Neuron (in vitro differentiated cells): ENCODE results near the gene ALDOB.
"Not testable (repeated sequence)": the region's sequence is repeated elsewhere in the genome, so short reads cannot be mapped to it uniquely, and the experiment has no call there.

Experiments used
- H2AFZ ChIP-seq: one replicate; pipeline ENCODE4 v1.6.1; 2013; ENCODE audit warnings: low read depth, mild to moderate bottlenecking, inconsistent platforms, low read length, moderate library complexity
- H3K27me3 ChIP-seq: one replicate; pipeline ENCODE4 v1.6.1; 2013; ENCODE audit warnings: low read length; ENCODE audit not compliant: insufficient read depth
- H3K36me3 ChIP-seq: one replicate; pipeline ENCODE4 v1.6.1; 2013; ENCODE audit warnings: low read length; ENCODE audit not compliant: insufficient read depth
- H3K4me1 ChIP-seq: one replicate; pipeline ENCODE4 v1.6.1; 2013; ENCODE audit warnings: low read length; ENCODE audit not compliant: insufficient read depth
- H3K4me3 ChIP-seq: 2 replicates; pipeline ENCODE4 v1.5.1; 2013; ENCODE audit warnings: mild to moderate bottlenecking, low read length, moderate library complexity
- H3K9me3 ChIP-seq: one replicate; pipeline ENCODE4 v1.6.1; 2013; ENCODE audit warnings: low read length

ALDOB gene

GRCh38 chr9:101384873-101385536, 50.6 kb downstream of the ALDOB start, which contains the start of gene BAAT:
BAAT (minus strand) TSS chr9:101385006; CDS start chr9:101371404, 13,602 bp downstream.
- not testable (repeated sequence) for H3K4me3 ChIP-seq, H3K9me3 ChIP-seq, H3K27me3 ChIP-seq, H2AFZ ChIP-seq, H3K4me1 ChIP-seq
- peaks cover 16% of the 10 kb centered on the region for H3K36me3 ChIP-seq

GRCh38 chr9:101383361-101383760, 52.2 kb downstream of the ALDOB start:
- H3K27me3 ChIP-seq: no peaks in the 10 kb centered on the region

GRCh38 chr9:101381833-101382342, 53.7 kb downstream of the ALDOB start:
- no peaks in the 10 kb centered on the region for H3K36me3 ChIP-seq
- no peaks in the 10 kb centered on the region for H3K9me3 ChIP-seq
- H2AFZ ChIP-seq: no peak overlapping the region
- H3K27me3 ChIP-seq: no peaks in the 10 kb centered on the region
- no peak overlapping the region for H3K4me3 ChIP-seq
- peaks cover 6% of the 10 kb centered on the region for H3K4me1 ChIP-seq

More at GRCh38 chr9:101383361-101383760, 52.2 kb downstream of the ALDOB start:
- no peak overlapping the region for H2AFZ ChIP-seq
- H3K4me1 ChIP-seq: peaks cover 6% of the 10 kb centered on the region
- H3K36me3 ChIP-seq: peaks cover 3% of the 10 kb centered on the region
- no peak overlapping the region for H3K4me3 ChIP-seq
- H3K9me3 ChIP-seq: no peaks in the 10 kb centered on the region

- H3K4me1 ChIP-seq: peaks cover 10% of the 10 kb centered on the region
- no peaks in the 10 kb centered on the region for H3K9me3 ChIP-seq
- H3K4me3 ChIP-seq: no peak overlapping the region
- no peak overlapping the region for H2AFZ ChIP-seq
- H3K27me3 ChIP-seq: no peaks in the 10 kb centered on the region
- H3K36me3 ChIP-seq: no peaks in the 10 kb centered on the region
Observed at GRCh38 chr9:101381118-101381517, 54.5 kb downstream of the ALDOB start.

- no peak overlapping the region for H2AFZ ChIP-seq
- H3K4me1 ChIP-seq: peaks cover 10% of the 10 kb centered on the region
- no peaks in the 10 kb centered on the region for H3K36me3 ChIP-seq
- no peaks in the 10 kb centered on the region for H3K27me3 ChIP-seq
- H3K4me3 ChIP-seq: no peak overlapping the region
- no peaks in the 10 kb centered on the region for H3K9me3 ChIP-seq
Observed at GRCh38 chr9:101380295-101380694, 55.3 kb downstream of the ALDOB start.

- no peak overlapping the region for H2AFZ ChIP-seq
- H3K27me3 ChIP-seq: no peaks in the 10 kb centered on the region
- H3K36me3 ChIP-seq: no peaks in the 10 kb centered on the region
- H3K4me3 ChIP-seq: no peak overlapping the region
- H3K9me3 ChIP-seq: no peaks in the 10 kb centered on the region
- H3K4me1 ChIP-seq: peaks cover 5% of the 10 kb centered on the region
Observed at GRCh38 chr9:101376111-101376848, 59.3 kb downstream of the ALDOB start.

- H3K9me3 ChIP-seq: no peaks in the 10 kb centered on the region
- no peaks in the 10 kb centered on the region for H3K36me3 ChIP-seq
- H3K4me3 ChIP-seq: no peak overlapping the region
- peaks cover 5% of the 10 kb centered on the region for H3K4me1 ChIP-seq
- no peaks in the 10 kb centered on the region for H3K27me3 ChIP-seq
- H2AFZ ChIP-seq: no peak overlapping the region
Observed at GRCh38 chr9:101375546-101375945, 60.0 kb downstream of the ALDOB start.

- H3K4me3 ChIP-seq: no peak overlapping the region
- H2AFZ ChIP-seq: no peak overlapping the region
- no peaks in the 10 kb centered on the region for H3K9me3 ChIP-seq
- no peaks in the 10 kb centered on the region for H3K27me3 ChIP-seq
- H3K4me1 ChIP-seq: peaks cover 7% of the 10 kb centered on the region
- H3K36me3 ChIP-seq: no peaks in the 10 kb centered on the region
Observed at GRCh38 chr9:101372327-101373118, 63.1 kb downstream of the ALDOB start.

GRCh38 chr9:101371813-101372212, 63.8 kb downstream of the ALDOB start:
- no peaks in the 10 kb centered on the region for H3K27me3 ChIP-seq
- no peak overlapping the region for H3K4me3 ChIP-seq
- H3K9me3 ChIP-seq: no peaks in the 10 kb centered on the region
- peaks cover 7% of the 10 kb centered on the region for H3K4me1 ChIP-seq
- no peaks in the 10 kb centered on the region for H3K36me3 ChIP-seq
- H2AFZ ChIP-seq: no peak overlapping the region
